CD4-positive, alpha-beta T cell (primary cell): ENCODE results near the gene RNF133. TPM values are rescaled to one million over a fixed set of nuclear protein-coding genes. Genes with fewer than 3 reads are reported as not detected.

Experiments used
- ATAC-seq: fragments of 200-7000 bp; cut with Tn5 transposase; one replicate; pipeline ENCODE4 v1.10.0; 2022; ENCODE audit warnings: mild to moderate bottlenecking; ENCODE audit not compliant: poor library complexity
- CTCF ChIA-PET: fragments of 350-600 bp; sonication (Branson Sonifier 250); formaldehyde crosslinking; loops from one replicate; lab custom pipeline; 2021; ENCODE audit warnings: antibody characterized with exemption, inconsistent platforms; lab: Charles Lee
- POLR2A ChIA-PET: fragments of 350-600 bp; sonication (Branson Sonifier 250); formaldehyde crosslinking; loops from one replicate; lab custom pipeline; 2021; ENCODE audit warnings: antibody characterized with exemption, inconsistent platforms; lab: Charles Lee
- DNase-seq, 14 experiments: peaks; one replicate each; pipeline ENCODE4 v3.0.0-alpha.2; 2013 to 2020; ENCODE audit warnings: mixed read lengths in 2 of 14
- H3K27ac ChIP-seq, 2 donors: one replicate each; pipeline versions ENCODE4 v1.5.1 to v1.7.0; 2013; ENCODE audit warnings: low read length in 2 of 2, low read depth in 1 of 2, mild to moderate bottlenecking in 1 of 2
- H3K27me3 ChIP-seq, 2 experiments: 1 replicate in 1 of 2; 2 replicates in 1 of 2; pipeline versions ENCODE4 v1.6.1 to v1.7.0; 2013; ENCODE audit warnings: low read length in 2 of 2, control low read depth in 1 of 2, mild to moderate bottlenecking in 1 of 2, moderate library complexity in 1 of 2; ENCODE audit not compliant: insufficient read depth in 2 of 2, control insufficient read depth in 1 of 2
- H3K36me3 ChIP-seq: one replicate; pipeline ENCODE4 v1.6.1; 2013; ENCODE audit warnings: low read length, control low read depth; ENCODE audit not compliant: insufficient read depth
- H3K4me1 ChIP-seq: one replicate; pipeline ENCODE4 v1.6.1; 2013; ENCODE audit warnings: low read length, control low read depth; ENCODE audit not compliant: insufficient read depth
- H3K4me3 ChIP-seq: one replicate; pipeline ENCODE4 v1.5.1; 2013; ENCODE audit warnings: mild to moderate bottlenecking, low read length, moderate library complexity
- H3K9me3 ChIP-seq, 2 experiments: 1 replicate in 1 of 2; 2 replicates in 1 of 2; pipeline versions ENCODE4 v1.6.1 to v1.7.0; 2013; ENCODE audit warnings: low read length in 2 of 2, mild to moderate bottlenecking in 2 of 2, control low read depth in 1 of 2, moderate library complexity in 1 of 2; ENCODE audit not compliant: control insufficient read depth in 1 of 2, insufficient read depth in 1 of 2
- H3K27ac Mint-ChIP-seq: one replicate; pipeline ENCODE4 v1.8.0; 2020; ENCODE audit warnings: mixed read lengths
- H3K27me3 Mint-ChIP-seq: one replicate; pipeline ENCODE4 v1.8.0; 2021; ENCODE audit warnings: mixed read lengths
- H3K36me3 Mint-ChIP-seq: one replicate; pipeline ENCODE4 v1.8.0; 2021; ENCODE audit warnings: low read depth, mixed read lengths
- H3K4me1 Mint-ChIP-seq: one replicate; pipeline ENCODE4 v1.8.0; 2021; ENCODE audit warnings: low read depth, mixed read lengths
- H3K4me3 Mint-ChIP-seq: one replicate; pipeline ENCODE4 v1.8.0; 2020; ENCODE audit warnings: mild to moderate bottlenecking, mixed read lengths
- H3K9me3 Mint-ChIP-seq: one replicate; pipeline ENCODE4 v1.8.0; 2020; ENCODE audit warnings: mixed read lengths
- CTCF ChIP-seq: fragments of 200-600 bp; IDR thresholded peaks from one replicate; pipeline ENCODE4 v1.8.0; 2022; ENCODE audit warnings: antibody characterized with exemption, mild to moderate bottlenecking
- intact Hi-C, 2 experiments: fragments of 100-400 bp; cut with DNase I in 1 of 2; cut with micrococcal nuclease in 1 of 2; formaldehyde crosslinking; loops; one replicate each; pipeline versions ENCODE4 v1.15.1 to v1.9.0; 2023 to 2025; cut with DNase I, micrococcal nuclease
- total RNA-seq, 174 experiments: library from RNA in 2 of 174; stranded (reverse) in 2 of 174; gene quantifications; one replicate each; pipeline ENCODE4 v1.2.3 and lab custom pipeline; 2021 to 2026

RNF133 gene
- total RNA-seq, 2 experiments from 2014 or later, result not detected

GRCh38 chr7:122689346-122690109, 9.4 kb downstream of the RNF133 start:
- DNase-seq, result no peak
- no peak overlapping the region for H3K27ac ChIP-seq
- H3K4me1 ChIP-seq, result no peaks in the 10 kb centered on the region
- ATAC-seq, result no peak
- TF ChIP-seq CTCF, result no peak
- H3K9me3 Mint-ChIP-seq, result peaks cover 5% of the 10 kb centered on the region
- intact Hi-C loops, result no loop called here
- H3K27ac Mint-ChIP-seq, result no peak overlapping the region
- no peak overlapping the region for H3K4me3 Mint-ChIP-seq
- H3K36me3 Mint-ChIP-seq, result no peaks in the 10 kb centered on the region
- no peak overlapping the region for H3K4me3 ChIP-seq
- H3K9me3 ChIP-seq, result peaks cover 0 to 25% of the 10 kb centered on the region in 2 experiments
- no peaks in the 10 kb centered on the region for H3K36me3 ChIP-seq
- H3K27me3 ChIP-seq, result no peaks in the 10 kb centered on the region
- no peaks in the 10 kb centered on the region for H3K4me1 Mint-ChIP-seq
- ChIA-PET POLR2A (no interaction called here), CTCF (no interaction called here)
- no peaks in the 10 kb centered on the region for H3K27me3 Mint-ChIP-seq

GRCh38 chr7:122688400-122688998, 10.4 kb downstream of the RNF133 start:
- no peak for ATAC-seq
- Mint-ChIP-seq H3K4me1 (no peaks in the 10 kb centered on the region), H3K4me3 (no peak overlapping the region), H3K36me3 (no peaks in the 10 kb centered on the region), H3K27me3 (no peaks in the 10 kb centered on the region), H3K9me3 (peaks cover 3% of the 10 kb centered on the region), H3K27ac (no peak overlapping the region)
- no peaks in the 10 kb centered on the region for H3K27me3 ChIP-seq
- no peaks in the 10 kb centered on the region for H3K4me1 ChIP-seq
- TF ChIP-seq CTCF, result no peak
- no peak for DNase-seq
- H3K36me3 ChIP-seq, result no peaks in the 10 kb centered on the region
- POLR2A ChIA-PET, result no interaction called here
- CTCF ChIA-PET, result no interaction called here
- H3K9me3 ChIP-seq, result peaks cover 0 to 25% of the 10 kb centered on the region in 2 experiments
- no peak overlapping the region for H3K27ac ChIP-seq
- intact Hi-C loops, result no loop called here
- H3K4me3 ChIP-seq, result no peak overlapping the region

GRCh38 chr7:122686360-122686878, 12.5 kb downstream of the RNF133 start:
- Histone ChIP-seq H3K36me3 (no peaks in the 10 kb centered on the region), H3K27me3 (no peaks in the 10 kb centered on the region), H3K4me1 (no peaks in the 10 kb centered on the region), H3K9me3 (peaks cover 0 to 17% of the 10 kb centered on the region in 2 experiments), H3K27ac (no peak overlapping the region), H3K4me3 (no peak overlapping the region)
- H3K36me3 Mint-ChIP-seq, result no peaks in the 10 kb centered on the region
- peaks cover 8% of the 10 kb centered on the region for H3K9me3 Mint-ChIP-seq
- ATAC-seq, result no peak
- DNase-seq, result no peak
- no peaks in the 10 kb centered on the region for H3K27me3 Mint-ChIP-seq
- intact Hi-C loops, result no loop called here
- no peak overlapping the region for H3K4me3 Mint-ChIP-seq
- ChIA-PET CTCF (no interaction called here), POLR2A (no interaction called here)
- TF ChIP-seq CTCF, result no peak
- no peaks in the 10 kb centered on the region for H3K4me1 Mint-ChIP-seq
- no peak overlapping the region for H3K27ac Mint-ChIP-seq
